Neural cell (in vitro differentiated cells): Measurements from ENCODE around the gene AGXT. TPM values are rescaled to one million over a fixed set of nuclear protein-coding genes. Genes with fewer than 3 reads are reported as not detected.
A peak's percentile ranks its signal among the peaks of the same experiment; 100 is the strongest.

ENCODE experiments used
- H2AFZ ChIP-seq: fragments of 200-600, 300-800 bp; sonication (generic), shearing (Covaris generic); 2 replicates; pipeline ENCODE4 v1.6.0; 2014; ENCODE audit warnings: low read depth, mild to moderate bottlenecking, antibody characterized with exemption, low read length, moderate library complexity
- H3F3A ChIP-seq: fragments of 200-600 bp; shearing (Covaris generic); 2 replicates; pipeline ENCODE4 v1.6.1; 2016; ENCODE audit warnings: mild to moderate bottlenecking, moderate library complexity, mixed read lengths, antibody characterized with exemption, low read length; ENCODE audit not compliant: insufficient read depth, poor library complexity, severe bottlenecking
- H3K27ac ChIP-seq: fragments of 200-600, 300-800 bp; sonication (generic), shearing (Covaris generic); 2 replicates; pipeline ENCODE4 v1.5.1; 2014; ENCODE audit warnings: mild to moderate bottlenecking, low read length, moderate library complexity
- H3K27me3 ChIP-seq: fragments of 300-800, 200-600 bp; sonication (generic), shearing (Covaris generic); 2 replicates; pipeline ENCODE4 v1.6.0; 2014; ENCODE audit warnings: mild to moderate bottlenecking, low read depth, low read length, moderate library complexity; ENCODE audit not compliant: insufficient read depth
- H3K36me3 ChIP-seq: fragments of 300-800, 200-600 bp; sonication (generic), shearing (Covaris generic); 2 replicates; pipeline ENCODE4 v1.5.1; 2014; ENCODE audit warnings: mild to moderate bottlenecking, antibody characterized with exemption, low read length, moderate library complexity; ENCODE audit not compliant: insufficient read depth
- H3K4me2 ChIP-seq: fragments of 300-800, 200-600 bp; sonication (generic), shearing (Covaris generic); 2 replicates; pipeline ENCODE4 v1.6.0; 2014; ENCODE audit warnings: mild to moderate bottlenecking, low read length
- H3K4me3 ChIP-seq: fragments of 300-800, 200-600 bp; sonication (generic), shearing (Covaris generic); 2 replicates; pipeline ENCODE4 v1.5.1; 2014; ENCODE audit warnings: mild to moderate bottlenecking, low read length, moderate library complexity
- H3K79me2 ChIP-seq: fragments of 200-600 bp; shearing (Covaris generic); replicated peaks from 2 replicates; pipeline ENCODE4 v1.6.0; 2014; ENCODE audit warnings: mild to moderate bottlenecking, low read length, moderate library complexity; ENCODE audit not compliant: insufficient read depth
- H3K9ac ChIP-seq: fragments of 300-800, 200-600 bp; sonication (generic), shearing (Covaris generic); 2 replicates; pipeline ENCODE4 v1.6.1; 2016; ENCODE audit warnings: mild to moderate bottlenecking, low read length, mixed read lengths
- H3K9me2 ChIP-seq: fragments of 200-600 bp; shearing (Covaris generic); 2 replicates; pipeline ENCODE4 v1.6.1; 2016; ENCODE audit warnings: mild to moderate bottlenecking, low read length, mixed read lengths; ENCODE audit not compliant: insufficient read depth
- H3K9me3 ChIP-seq: fragments of 200-600, 300-800 bp; sonication (generic), shearing (Covaris generic); 2 replicates; pipeline ENCODE4 v1.6.1; 2016; ENCODE audit warnings: mild to moderate bottlenecking, mixed run types, low read length, moderate library complexity, mixed read lengths
- H4K20me1 ChIP-seq: fragments of 200-600 bp; shearing (Covaris generic); 2 replicates; pipeline ENCODE4 v1.6.1; 2016; ENCODE audit warnings: mild to moderate bottlenecking, mixed run types; ENCODE audit not compliant: insufficient read depth
- EP300 ChIP-seq: fragments of 450-650 bp; conservative IDR thresholded peaks from 2 replicates; pipeline ENCODE4 v1.6.1; 2014; ENCODE audit warnings: antibody characterized with exemption, mild to moderate bottlenecking, moderate library complexity; ENCODE audit not compliant: poor library complexity, severe bottlenecking
- EZH2 ChIP-seq: fragments of 200-600, 300-800 bp; shearing (Covaris generic), sonication (generic); IDR thresholded peaks from 2 replicates; pipeline ENCODE4 v1.6.1; 2014; ENCODE audit warnings: antibody characterized with exemption, low read length, borderline replicate concordance, mild to moderate bottlenecking; ENCODE audit not compliant: insufficient read depth, poor library complexity, severe bottlenecking
- MXI1 ChIP-seq: fragments of 450-650 bp; conservative IDR thresholded peaks from 2 replicates; pipeline ENCODE4 v1.6.1; 2014; ENCODE audit warnings: antibody characterized with exemption, mild to moderate bottlenecking; ENCODE audit not compliant: poor library complexity, severe bottlenecking
- POLR2AphosphoS5 ChIP-seq: IDR thresholded peaks from 2 replicates; pipeline ENCODE4 v1.6.1; 2012
- RAD21 ChIP-seq: fragments of 450-650 bp; conservative IDR thresholded peaks from 2 replicates; pipeline ENCODE4 v1.6.1; 2014; ENCODE audit warnings: antibody characterized with exemption, mild to moderate bottlenecking, moderate library complexity
- SMC3 ChIP-seq: fragments of 450-650 bp; conservative IDR thresholded peaks from 2 replicates; pipeline ENCODE4 v1.6.1; 2014; ENCODE audit warnings: antibody characterized with exemption, mild to moderate bottlenecking, moderate library complexity; ENCODE audit not compliant: poor library complexity
- TAF1 ChIP-seq: IDR thresholded peaks from 2 replicates; pipeline ENCODE4 v1.6.1; 2012; ENCODE audit warnings: low read depth
- polyA plus RNA-seq: library from polyadenylated mRNA; depleted of rRNA; stranded (reverse); fragments of >200 nt; gene quantifications from 2 replicates; pipeline ENCODE4 v1.2.3, GENCODE V29; 2014
- TF ChIP-seq, protein P1 (sequence below): fragments of 450-650 bp; IDR thresholded peaks from 2 replicates; pipeline ENCODE4 v1.5.1; 2014; ENCODE audit warnings: antibody characterized with exemption, mild to moderate bottlenecking, moderate library complexity; ENCODE audit not compliant: poor library complexity, severe bottlenecking
- TF ChIP-seq, protein P2 (sequence below): IDR thresholded peaks from 2 replicates; pipeline ENCODE4 v1.6.1; 2012; ENCODE audit warnings: borderline replicate concordance

The AGXT gene
- polyA plus RNA-seq, 1 donor from 2014 or later: not detected

DNA sequence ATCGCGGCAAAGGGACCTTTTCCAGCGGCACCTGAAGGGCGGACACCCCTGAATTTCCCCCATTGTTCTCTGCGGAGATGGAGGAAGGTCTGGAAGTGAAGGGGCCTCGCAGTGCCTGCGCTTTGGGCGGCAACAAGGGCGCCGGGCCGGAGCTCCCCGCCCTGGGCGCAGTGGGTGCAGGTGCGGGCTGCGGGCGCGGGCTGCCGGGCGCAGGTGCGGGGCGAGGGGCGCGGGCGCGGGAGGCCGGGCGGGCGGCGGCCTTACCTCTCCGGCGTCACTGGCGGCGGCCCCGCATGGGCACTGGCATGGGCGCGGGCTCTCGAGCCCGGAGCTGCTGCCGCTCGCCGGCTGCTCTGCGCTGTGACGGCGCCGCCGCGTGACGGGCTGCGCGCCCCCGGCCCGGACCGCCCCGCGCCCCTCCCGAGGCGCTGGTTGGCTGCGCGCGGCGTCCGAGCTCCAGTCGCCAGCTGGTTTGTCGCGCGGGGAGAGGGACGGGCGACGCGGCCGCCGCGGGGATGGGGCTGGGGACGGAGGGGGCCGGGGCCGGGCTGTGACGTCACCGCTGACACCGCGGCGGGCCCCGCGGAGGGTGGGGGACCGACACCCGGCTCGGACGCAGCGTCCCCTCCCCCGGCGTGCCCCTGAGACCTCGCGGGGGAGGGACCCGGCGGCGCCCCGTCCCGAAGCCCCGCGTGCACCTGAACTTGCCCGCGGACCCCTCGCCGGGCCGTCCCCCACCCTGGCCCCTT is 48.6 kb upstream of the AGXT start, which contains the start of gene KIF1A:
KIF1A (minus strand) TSS at position 362 of the 749 bp plus-strand sequence. CDS start 22,467 bp downstream, outside the sequence.
- peak within 1 kb of the TSS; percentile 96 for H3K4me3 ChIP-seq
- H3K4me2 ChIP-seq: peak within 1 kb of the TSS; percentile 73
- peak within 1 kb of the TSS; percentile 94 for H3K27ac ChIP-seq
- H3K27me3 ChIP-seq: no peaks in the 10 kb centered on the region
- peak within 1 kb of the TSS; percentile 60 for H2AFZ ChIP-seq
- no peaks in the 10 kb centered on the region for H3F3A ChIP-seq
- no peaks in the 10 kb centered on the region for H3K36me3 ChIP-seq
- no peaks in the 10 kb centered on the region for H3K9me2 ChIP-seq
- H3K9me3 ChIP-seq: no peaks in the 10 kb centered on the region
- H4K20me1 ChIP-seq: peaks cover 3% of the 10 kb centered on the region
- TF ChIP-seq EZH2 (no peak), POLR2AphosphoS5 (peak; percentile 89), SMC3 (no peak), EP300 (peak; percentile 42), TAF1 (no peak), RAD21 (no peak), MXI1 (peak; percentile 56)
- TF ChIP-seq, protein P1, sequence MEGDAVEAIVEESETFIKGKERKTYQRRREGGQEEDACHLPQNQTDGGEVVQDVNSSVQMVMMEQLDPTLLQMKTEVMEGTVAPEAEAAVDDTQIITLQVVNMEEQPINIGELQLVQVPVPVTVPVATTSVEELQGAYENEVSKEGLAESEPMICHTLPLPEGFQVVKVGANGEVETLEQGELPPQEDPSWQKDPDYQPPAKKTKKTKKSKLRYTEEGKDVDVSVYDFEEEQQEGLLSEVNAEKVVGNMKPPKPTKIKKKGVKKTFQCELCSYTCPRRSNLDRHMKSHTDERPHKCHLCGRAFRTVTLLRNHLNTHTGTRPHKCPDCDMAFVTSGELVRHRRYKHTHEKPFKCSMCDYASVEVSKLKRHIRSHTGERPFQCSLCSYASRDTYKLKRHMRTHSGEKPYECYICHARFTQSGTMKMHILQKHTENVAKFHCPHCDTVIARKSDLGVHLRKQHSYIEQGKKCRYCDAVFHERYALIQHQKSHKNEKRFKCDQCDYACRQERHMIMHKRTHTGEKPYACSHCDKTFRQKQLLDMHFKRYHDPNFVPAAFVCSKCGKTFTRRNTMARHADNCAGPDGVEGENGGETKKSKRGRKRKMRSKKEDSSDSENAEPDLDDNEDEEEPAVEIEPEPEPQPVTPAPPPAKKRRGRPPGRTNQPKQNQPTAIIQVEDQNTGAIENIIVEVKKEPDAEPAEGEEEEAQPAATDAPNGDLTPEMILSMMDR: no peak
- TF ChIP-seq, protein P2, sequence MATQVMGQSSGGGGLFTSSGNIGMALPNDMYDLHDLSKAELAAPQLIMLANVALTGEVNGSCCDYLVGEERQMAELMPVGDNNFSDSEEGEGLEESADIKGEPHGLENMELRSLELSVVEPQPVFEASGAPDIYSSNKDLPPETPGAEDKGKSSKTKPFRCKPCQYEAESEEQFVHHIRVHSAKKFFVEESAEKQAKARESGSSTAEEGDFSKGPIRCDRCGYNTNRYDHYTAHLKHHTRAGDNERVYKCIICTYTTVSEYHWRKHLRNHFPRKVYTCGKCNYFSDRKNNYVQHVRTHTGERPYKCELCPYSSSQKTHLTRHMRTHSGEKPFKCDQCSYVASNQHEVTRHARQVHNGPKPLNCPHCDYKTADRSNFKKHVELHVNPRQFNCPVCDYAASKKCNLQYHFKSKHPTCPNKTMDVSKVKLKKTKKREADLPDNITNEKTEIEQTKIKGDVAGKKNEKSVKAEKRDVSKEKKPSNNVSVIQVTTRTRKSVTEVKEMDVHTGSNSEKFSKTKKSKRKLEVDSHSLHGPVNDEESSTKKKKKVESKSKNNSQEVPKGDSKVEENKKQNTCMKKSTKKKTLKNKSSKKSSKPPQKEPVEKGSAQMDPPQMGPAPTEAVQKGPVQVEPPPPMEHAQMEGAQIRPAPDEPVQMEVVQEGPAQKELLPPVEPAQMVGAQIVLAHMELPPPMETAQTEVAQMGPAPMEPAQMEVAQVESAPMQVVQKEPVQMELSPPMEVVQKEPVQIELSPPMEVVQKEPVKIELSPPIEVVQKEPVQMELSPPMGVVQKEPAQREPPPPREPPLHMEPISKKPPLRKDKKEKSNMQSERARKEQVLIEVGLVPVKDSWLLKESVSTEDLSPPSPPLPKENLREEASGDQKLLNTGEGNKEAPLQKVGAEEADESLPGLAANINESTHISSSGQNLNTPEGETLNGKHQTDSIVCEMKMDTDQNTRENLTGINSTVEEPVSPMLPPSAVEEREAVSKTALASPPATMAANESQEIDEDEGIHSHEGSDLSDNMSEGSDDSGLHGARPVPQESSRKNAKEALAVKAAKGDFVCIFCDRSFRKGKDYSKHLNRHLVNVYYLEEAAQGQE: peak; percentile 78
- H3K9ac ChIP-seq: peak within 1 kb of the TSS; percentile 98
- peaks cover 38% of the 10 kb centered on the region for H3K79me2 ChIP-seq

DNA sequence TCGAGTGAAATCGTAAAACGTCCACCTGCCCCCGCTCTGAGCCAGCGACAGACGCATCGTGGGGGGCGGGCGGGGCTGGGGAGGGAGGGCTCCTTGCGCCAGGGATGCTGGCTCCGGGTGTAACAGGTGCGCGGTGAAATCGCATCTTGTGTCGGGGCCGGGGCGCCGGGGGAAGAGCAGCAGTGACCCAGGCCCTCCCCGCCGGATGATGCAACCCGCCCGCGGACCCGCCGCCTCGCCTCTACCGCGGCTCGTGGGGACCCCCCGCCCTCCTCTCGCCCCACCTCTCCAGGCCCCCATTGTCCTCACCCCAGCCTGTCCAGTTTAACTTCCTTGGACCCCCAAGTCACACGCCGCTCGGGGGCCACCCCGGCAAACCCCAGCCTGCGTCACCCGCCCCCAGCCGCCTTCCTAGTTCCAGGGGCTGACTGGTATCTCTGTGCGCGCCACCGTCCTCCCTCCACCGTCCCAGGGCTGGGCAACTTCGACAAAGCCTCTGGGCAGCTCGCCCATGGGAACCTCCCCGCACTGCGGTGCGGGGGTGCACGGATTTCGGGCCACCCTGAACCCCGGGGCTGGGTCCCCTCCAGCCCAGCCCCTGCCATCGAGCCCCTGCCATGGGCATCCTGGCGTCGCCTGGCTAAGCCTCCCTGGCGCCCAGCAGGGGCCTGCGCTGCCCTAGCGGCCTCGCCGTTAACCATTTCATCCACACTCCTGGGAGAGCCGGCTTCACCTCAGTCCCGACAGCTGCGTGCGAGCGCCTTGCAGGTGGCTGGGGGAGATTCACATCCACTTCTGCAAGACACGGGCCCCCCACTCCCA is 47.8 kb upstream of the AGXT start:
- H3K79me2 ChIP-seq: peaks cover 30% of the 10 kb centered on the region
- H3K4me3 ChIP-seq: peak overlapping the region; percentile 84
- H3K9ac ChIP-seq: peak overlapping the region; percentile 98
- peak overlapping the region; percentile 73 for H3K4me2 ChIP-seq
- TF ChIP-seq MXI1 (peak; percentile 16), POLR2AphosphoS5 (peak; percentile 70), RAD21 (peak; percentile 32), SMC3 (peak; percentile 23), TAF1 (peak; percentile 66), EZH2 (no peak), EP300 (no peak)
- TF ChIP-seq, protein P2: no peak
- TF ChIP-seq, protein P1: peak; percentile 34
- H3K27me3 ChIP-seq: no peaks in the 10 kb centered on the region
- peak overlapping the region; percentile 94 for H3K27ac ChIP-seq
- H3F3A ChIP-seq: no peaks in the 10 kb centered on the region
- H4K20me1 ChIP-seq: peaks cover 3% of the 10 kb centered on the region
- no peaks in the 10 kb centered on the region for H3K9me3 ChIP-seq
- H3K36me3 ChIP-seq: no peaks in the 10 kb centered on the region
- no peaks in the 10 kb centered on the region for H3K9me2 ChIP-seq
- peak overlapping the region; percentile 60 for H2AFZ ChIP-seq
